Astrocyte (in vitro differentiated cells and primary cell): ENCODE data around the gene LHFPL3.

Experiments
- CTCF ChIP-seq: IDR thresholded peaks from 2 replicates; pipeline ENCODE4 v1.5.1; 2011; ENCODE audit warnings: low read depth, mild to moderate bottlenecking, inconsistent platforms, low read length, moderate library complexity; ENCODE audit not compliant: insufficient read depth
- EZH2 ChIP-seq: IDR thresholded peaks from 2 replicates; pipeline ENCODE4 v1.6.1; 2012; ENCODE audit warnings: mild to moderate bottlenecking, low read length, inconsistent platforms; ENCODE audit not compliant: insufficient read depth

GRCh38 chr7:104362756-104363155, 34.4 kb downstream of the LHFPL3 start:
- TF ChIP-seq CTCF = no peak
- no peak for TF ChIP-seq EZH2
